Measurements from ENCODE around the gene ZBED6. TPM values are rescaled to one million over a fixed set of nuclear protein-coding genes. Genes with fewer than 3 reads are reported as not detected.
"Not testable (repeated sequence)": the region's sequence is repeated elsewhere in the genome, so short reads cannot be mapped to it uniquely, and the experiment has no call there.

The ZBED6 gene
- total RNA-seq: 20.5 and 20.7 TPM in 2 replicates

GRCh38 chr1:203795441-203796235, at the start of gene ZBED6, which contains the start of gene ZC3H11A:
Gene ZBED6 (plus strand): TSS chr1:203795623. CDS start chr1:203797523, 1,900 bp downstream.
Gene ZC3H11A (plus strand): TSS chr1:203795623. CDS start chr1:203817071, 21,448 bp downstream.
- intact Hi-C loops (cut with micrococcal nuclease): loop anchor here (1.0 to 10.0 kb wide), 8 partner anchors 30 to 1448 kb away; partner anchors contain the start of genes LAX1, PPP1R12B, PPP1R15B and RABIF

- intact Hi-C loops (cut with micrococcal nuclease): loop anchor here (10.0 kb wide), 1 partner anchor 49 kb away; the partner anchor contains the start of genes ZBED6 and ZC3H11A
Observed at GRCh38 chr1:203746281-203746680, 49.1 kb upstream of the ZBED6 start.

- intact Hi-C loops (cut with micrococcal nuclease): no loop called here
Observed at GRCh38 chr1:203751051-203751450, 44.4 kb upstream of the ZBED6 start.

GRCh38 chr1:203751618-203752361, 43.6 kb upstream of the ZBED6 start:
- intact Hi-C loops (cut with micrococcal nuclease): not testable (repeated sequence)

GRCh38 chr1:203754455-203754864, 41.0 kb upstream of the ZBED6 start:
- intact Hi-C loops (cut with micrococcal nuclease): no loop called here

- intact Hi-C loops (cut with micrococcal nuclease): no loop called here
Observed at GRCh38 chr1:203756036-203756435, 39.4 kb upstream of the ZBED6 start.

GRCh38 chr1:203758749-203759148, 36.7 kb upstream of the ZBED6 start:
- intact Hi-C loops (cut with micrococcal nuclease): not testable (repeated sequence)

- intact Hi-C loops (cut with micrococcal nuclease): no loop called here
Observed at GRCh38 chr1:203760506-203760905, 34.9 kb upstream of the ZBED6 start.

GRCh38 chr1:203761958-203762357, 33.5 kb upstream of the ZBED6 start:
- intact Hi-C loops (cut with micrococcal nuclease): not testable (repeated sequence)

- intact Hi-C loops (cut with micrococcal nuclease): no loop called here
Observed at GRCh38 chr1:203763505-203763904, 31.9 kb upstream of the ZBED6 start.

GRCh38 chr1:203764105-203765028, 31.1 kb upstream of the ZBED6 start:
- intact Hi-C loops (cut with micrococcal nuclease): loop anchor here (1.0 to 5.0 kb wide), 6 partner anchors 20 to 1422 kb away; partner anchors contain the start of genes ATP2B4, UBE2T, ZBED6 and ZC3H11A

GRCh38 chr1:203765029-203765837, 30.2 kb upstream of the ZBED6 start, which contains the start of gene LAX1:
Gene LAX1 (plus strand): TSS chr1:203765183. CDS start chr1:203765566, 383 bp downstream.
- intact Hi-C loops (cut with micrococcal nuclease): loop anchor here (1.0 to 5.0 kb wide), 6 partner anchors 21 to 1423 kb away; partner anchors contain the start of genes ATP2B4, UBE2T, ZBED6 and ZC3H11A

GRCh38 chr1:203768256-203768655, 27.2 kb upstream of the ZBED6 start:
- intact Hi-C loops (cut with micrococcal nuclease): loop anchor here (5.0 kb wide), 2 partner anchors 481 to 1426 kb away; partner anchors contain the start of gene UBE2T

- intact Hi-C loops (cut with micrococcal nuclease): loop anchor here (5.0 kb wide), 2 partner anchors 482 to 1427 kb away; partner anchors contain the start of gene UBE2T
Observed at GRCh38 chr1:203769505-203770343, 25.7 kb upstream of the ZBED6 start.

- intact Hi-C loops (cut with micrococcal nuclease): no loop called here
Observed at GRCh38 chr1:203771901-203772301, 23.5 kb upstream of the ZBED6 start.

- intact Hi-C loops (cut with micrococcal nuclease): no loop called here
Observed at GRCh38 chr1:203772836-203773235, 22.6 kb upstream of the ZBED6 start.

GRCh38 chr1:203776636-203777035, 18.8 kb upstream of the ZBED6 start:
- intact Hi-C loops (cut with micrococcal nuclease): no loop called here

GRCh38 chr1:203777596-203777995, 17.8 kb upstream of the ZBED6 start:
- intact Hi-C loops (cut with micrococcal nuclease): no loop called here

GRCh38 chr1:203778146-203778545, 17.3 kb upstream of the ZBED6 start:
- intact Hi-C loops (cut with micrococcal nuclease): no loop called here

Data from T-helper 2 cell treated with Interferon-gamma antibody and Interleukin-4, amounts not matched to agents 100 ng/mL and 5 ng/mL, for 36 hours (primary cell).